Measurements from ENCODE around the gene KCNH1.

The KCNH1 gene

GRCh38 chr1:210703593-210703992, 430.4 kb downstream of the KCNH1 start:
- DNase-seq: no peak

- no peak for DNase-seq
These were observed 431.4 kb downstream of the KCNH1 start for GRCh38 chr1:210702506-210702905.

GRCh38 chr1:210700511-210700910, 433.4 kb downstream of the KCNH1 start:
- DNase-seq: no peak

- no peak for DNase-seq
These were observed 433.9 kb downstream of the KCNH1 start for GRCh38 chr1:210700083-210700482.

GRCh38 chr1:210698661-210699060, 435.3 kb downstream of the KCNH1 start:
- DNase-seq: no peak

- DNase-seq: no peak
These were observed 436.8 kb downstream of the KCNH1 start for GRCh38 chr1:210697185-210697584.

GRCh38 chr1:210696709-210697108, 437.2 kb downstream of the KCNH1 start:
- DNase-seq: no peak

GRCh38 chr1:210695026-210695425, 438.9 kb downstream of the KCNH1 start:
- no peak for DNase-seq

GRCh38 chr1:210692796-210693195, 441.2 kb downstream of the KCNH1 start:
- no peak for DNase-seq

GRCh38 chr1:210691039-210691610, 442.8 kb downstream of the KCNH1 start:
- no peak for DNase-seq

GRCh38 chr1:210690236-210690635, 443.7 kb downstream of the KCNH1 start:
- no peak for DNase-seq

- no peak for DNase-seq
These were observed 444.1 kb downstream of the KCNH1 start for GRCh38 chr1:210689826-210690225.

- DNase-seq: no peak
These were observed 445.3 kb downstream of the KCNH1 start for GRCh38 chr1:210688512-210689234.

- no peak for DNase-seq
These were observed 446.2 kb downstream of the KCNH1 start for GRCh38 chr1:210687582-210688279.

GRCh38 chr1:210686841-210687240, 447.1 kb downstream of the KCNH1 start:
- DNase-seq: no peak

- DNase-seq: no peak
These were observed 448.7 kb downstream of the KCNH1 start for GRCh38 chr1:210685295-210685650.

- no peak for DNase-seq
These were observed 449.3 kb downstream of the KCNH1 start for GRCh38 chr1:210684466-210685294.

- no peak for DNase-seq
These were observed 450.4 kb downstream of the KCNH1 start for GRCh38 chr1:210683403-210684047.

GRCh38 chr1:210681158-210681557, 452.8 kb downstream of the KCNH1 start:
- no peak for DNase-seq

GRCh38 chr1:210678306-210678705, 455.6 kb downstream of the KCNH1 start:
- DNase-seq: no peak

GRCh38 chr1:210677533-210677932, 456.4 kb downstream of the KCNH1 start:
- DNase-seq: no peak

- DNase-seq: no peak
These were observed 457.4 kb downstream of the KCNH1 start for GRCh38 chr1:210676539-210676938.

GRCh38 chr1:210674151-210674550, 459.8 kb downstream of the KCNH1 start:
- no peak for DNase-seq

All from NCI-H1436 (cell line).